ENCODE results near the gene CHST13. TPM values are rescaled to one million over a fixed set of nuclear protein-coding genes. Genes with fewer than 3 reads are reported as not detected.

The CHST13 gene
- total RNA-seq, 1 experiment from 2014 or later: not detected

DNA sequence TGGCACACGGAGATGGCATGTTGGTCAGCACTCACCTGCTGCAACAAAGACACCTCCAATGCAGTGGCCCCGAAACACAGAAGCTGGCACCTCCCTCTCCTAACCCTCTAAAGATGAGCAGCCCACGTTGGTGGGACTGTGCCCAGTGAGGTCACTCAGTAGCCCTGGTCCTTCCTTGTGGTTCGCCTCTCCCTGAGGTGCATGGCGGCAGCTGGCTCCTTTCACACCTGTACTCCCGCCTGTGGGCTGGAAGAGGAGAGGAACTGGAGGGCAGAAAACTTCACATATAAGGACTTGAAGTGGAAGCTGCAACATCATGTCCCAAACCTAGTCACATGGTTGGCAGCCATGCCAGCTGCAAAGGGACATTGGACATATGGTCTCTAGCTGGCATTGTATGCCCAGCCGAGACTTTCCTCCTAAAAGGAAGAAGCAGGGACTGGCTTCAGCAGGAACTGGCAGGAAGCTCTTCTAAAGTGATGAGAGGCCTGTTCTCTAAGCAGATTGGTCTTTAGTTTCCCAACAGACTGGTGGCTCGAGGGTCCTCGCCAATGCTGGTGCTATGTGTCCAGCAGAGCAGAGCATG is 45.5 kb downstream of the CHST13 start:
- no peak overlapping the region for H3K4me3 Mint-ChIP-seq (ENCODE audit: unreplicated experiment)
- no peaks in the 10 kb centered on the region for H3K4me1 Mint-ChIP-seq (ENCODE audit: insufficient read depth, unreplicated experiment)
- no peaks in the 10 kb centered on the region for H3K36me3 Mint-ChIP-seq (ENCODE audit: insufficient read depth, unreplicated experiment)
- ChIA-PET CTCF (interaction anchor here (0.5 kb wide), 1 partner anchor 110 kb away, joined by 3 read pairs; no protein-coding TSS in a partner anchor), POLR2A (no interaction called here)
- intact Hi-C loops (cut with micrococcal nuclease): no loop called here
- no peak for DNase-seq (ENCODE audit: unreplicated experiment)
- peaks cover 12% of the 10 kb centered on the region for H3K27me3 Mint-ChIP-seq (ENCODE audit: insufficient read depth, unreplicated experiment)
- H3K27ac Mint-ChIP-seq (ENCODE audit: low read depth, unreplicated experiment): no peak overlapping the region
- TF ChIP-seq, protein P1, sequence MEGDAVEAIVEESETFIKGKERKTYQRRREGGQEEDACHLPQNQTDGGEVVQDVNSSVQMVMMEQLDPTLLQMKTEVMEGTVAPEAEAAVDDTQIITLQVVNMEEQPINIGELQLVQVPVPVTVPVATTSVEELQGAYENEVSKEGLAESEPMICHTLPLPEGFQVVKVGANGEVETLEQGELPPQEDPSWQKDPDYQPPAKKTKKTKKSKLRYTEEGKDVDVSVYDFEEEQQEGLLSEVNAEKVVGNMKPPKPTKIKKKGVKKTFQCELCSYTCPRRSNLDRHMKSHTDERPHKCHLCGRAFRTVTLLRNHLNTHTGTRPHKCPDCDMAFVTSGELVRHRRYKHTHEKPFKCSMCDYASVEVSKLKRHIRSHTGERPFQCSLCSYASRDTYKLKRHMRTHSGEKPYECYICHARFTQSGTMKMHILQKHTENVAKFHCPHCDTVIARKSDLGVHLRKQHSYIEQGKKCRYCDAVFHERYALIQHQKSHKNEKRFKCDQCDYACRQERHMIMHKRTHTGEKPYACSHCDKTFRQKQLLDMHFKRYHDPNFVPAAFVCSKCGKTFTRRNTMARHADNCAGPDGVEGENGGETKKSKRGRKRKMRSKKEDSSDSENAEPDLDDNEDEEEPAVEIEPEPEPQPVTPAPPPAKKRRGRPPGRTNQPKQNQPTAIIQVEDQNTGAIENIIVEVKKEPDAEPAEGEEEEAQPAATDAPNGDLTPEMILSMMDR (IDR thresholded peaks at IDR 0.05; ENCODE audit: unreplicated experiment): no peak
- no TSS peak for BruUV-seq (replicated peaks)
- H3K9me3 Mint-ChIP-seq (ENCODE audit: unreplicated experiment): no peaks in the 10 kb centered on the region

DNA sequence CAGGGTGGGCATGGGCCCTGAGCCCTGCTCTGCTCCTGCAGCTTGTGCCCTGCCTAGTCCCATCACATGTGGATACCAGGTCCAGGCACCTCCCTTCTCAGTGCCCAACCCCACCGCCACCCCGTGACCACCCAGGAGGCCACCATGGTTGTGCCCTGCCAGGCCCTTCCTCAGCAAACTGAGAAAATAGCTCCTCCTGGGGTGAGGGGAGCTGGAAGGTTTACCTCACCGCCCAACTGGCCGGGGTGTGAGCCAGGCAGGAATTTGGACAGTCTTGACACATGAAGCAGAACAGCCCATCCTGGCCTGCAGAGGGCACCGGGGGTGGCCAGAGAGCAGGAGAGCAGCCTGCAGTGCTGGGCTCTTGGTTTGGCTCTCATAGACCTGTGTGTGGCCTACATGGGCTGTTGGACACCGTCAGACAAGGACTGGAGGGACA is 46.2 kb downstream of the CHST13 start:
- H3K27me3 Mint-ChIP-seq (ENCODE audit: insufficient read depth, unreplicated experiment): peaks cover 9% of the 10 kb centered on the region
- no peaks in the 10 kb centered on the region for H3K36me3 Mint-ChIP-seq (ENCODE audit: insufficient read depth, unreplicated experiment)
- H3K9me3 Mint-ChIP-seq (ENCODE audit: unreplicated experiment): no peaks in the 10 kb centered on the region
- intact Hi-C loops (cut with micrococcal nuclease): no loop called here
- no peak for DNase-seq (ENCODE audit: unreplicated experiment)
- no peaks in the 10 kb centered on the region for H3K4me1 Mint-ChIP-seq (ENCODE audit: insufficient read depth, unreplicated experiment)
- CTCF ChIA-PET: no interaction called here
- BruUV-seq (replicated peaks): no TSS peak
- H3K27ac Mint-ChIP-seq (ENCODE audit: low read depth, unreplicated experiment): no peak overlapping the region
- no peak overlapping the region for H3K4me3 Mint-ChIP-seq (ENCODE audit: unreplicated experiment)
- POLR2A ChIA-PET: no interaction called here
- TF ChIP-seq, protein P1 (IDR thresholded peaks at IDR 0.05; ENCODE audit: unreplicated experiment): no peak

DNA sequence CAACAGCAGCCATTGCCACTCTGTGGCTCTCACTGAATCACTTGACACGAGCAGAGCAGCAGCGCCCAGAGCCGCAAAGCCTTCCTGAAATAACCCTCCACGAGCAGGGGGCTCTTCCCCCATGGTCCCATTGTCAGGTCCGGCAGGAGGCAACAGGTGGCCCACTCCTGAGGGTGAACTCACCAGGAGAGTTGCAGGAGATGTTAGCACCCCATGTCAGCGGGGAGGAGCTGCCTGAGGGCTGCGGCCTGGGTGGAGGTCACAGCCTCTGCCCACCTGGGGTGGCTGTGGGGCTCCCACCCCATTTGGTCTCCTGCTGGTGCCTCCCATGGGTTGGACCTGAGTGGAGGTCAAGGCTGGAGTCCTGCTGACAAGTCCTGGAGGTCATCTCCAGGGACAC is 47.1 kb downstream of the CHST13 start:
- Mint-ChIP-seq H3K4me1 (ENCODE audit: insufficient read depth, unreplicated experiment) (no peaks in the 10 kb centered on the region), H3K4me3 (ENCODE audit: unreplicated experiment) (no peak overlapping the region), H3K27me3 (ENCODE audit: insufficient read depth, unreplicated experiment) (no peaks in the 10 kb centered on the region), H3K27ac (ENCODE audit: low read depth, unreplicated experiment) (no peak overlapping the region), H3K9me3 (ENCODE audit: unreplicated experiment) (no peaks in the 10 kb centered on the region), H3K36me3 (ENCODE audit: insufficient read depth, unreplicated experiment) (no peaks in the 10 kb centered on the region)
- intact Hi-C loops (cut with micrococcal nuclease): no loop called here
- ChIA-PET CTCF (no interaction called here), POLR2A (no interaction called here)
- TF ChIP-seq, protein P1 (IDR thresholded peaks at IDR 0.05; ENCODE audit: unreplicated experiment): no peak
- no peak for DNase-seq (ENCODE audit: unreplicated experiment)
- no TSS peak for BruUV-seq (replicated peaks)

- Mint-ChIP-seq H3K4me1 (ENCODE audit: insufficient read depth, unreplicated experiment) (no peaks in the 10 kb centered on the region), H3K4me3 (ENCODE audit: unreplicated experiment) (no peak overlapping the region), H3K36me3 (ENCODE audit: insufficient read depth, unreplicated experiment) (no peaks in the 10 kb centered on the region), H3K27ac (ENCODE audit: low read depth, unreplicated experiment) (no peak overlapping the region), H3K27me3 (ENCODE audit: insufficient read depth, unreplicated experiment) (no peaks in the 10 kb centered on the region), H3K9me3 (ENCODE audit: unreplicated experiment) (no peaks in the 10 kb centered on the region)
- no TSS peak for BruUV-seq (replicated peaks)
- POLR2A ChIA-PET: no interaction called here
- intact Hi-C loops (cut with micrococcal nuclease): no loop called here
- TF ChIP-seq, protein P1 (IDR thresholded peaks at IDR 0.05; ENCODE audit: unreplicated experiment): no peak
- CTCF ChIA-PET: no interaction called here
- no peak for DNase-seq (ENCODE audit: unreplicated experiment)
Observed at GRCh38 chr3:126573492-126574117, 49.6 kb downstream of the CHST13 start.

All from MCF 10A (cell line).